Esophagus muscularis mucosa (tissue), 4 donors: ENCODE measurements around the gene ZNF559.

Source experiments
- EP300 ChIP-seq: sonication (generic); formaldehyde crosslinking; IDR thresholded peaks from one replicate; pipeline ENCODE4 v1.6.1; 2017; ENCODE audit warnings: antibody characterized with exemption
- POLR2A ChIP-seq: fragments of 450-650 bp; IDR thresholded peaks from one replicate; pipeline ENCODE4 v1.6.1; 2017; ENCODE audit warnings: antibody characterized with exemption, moderate library complexity, mild to moderate bottlenecking, low read depth
- POLR2AphosphoS5 ChIP-seq, 2 donors: sonication (generic); formaldehyde crosslinking; IDR thresholded peaks; one replicate each; pipeline ENCODE4 v1.6.1; 2017; ENCODE audit warnings: antibody characterized with exemption in 2 of 2
- TF ChIP-seq, protein P1 (sequence below), 3 experiments: fragments of 200-600 bp in 2 of 3; fragments of 450-650 bp in 1 of 3; sonication (generic) in 2 of 3; IDR thresholded peaks; one replicate each; pipeline ENCODE4 v1.5.1; 2017 to 2019; ENCODE audit warnings: antibody characterized with exemption in 3 of 3, mild to moderate bottlenecking in 2 of 3, moderate library complexity in 1 of 3

DNA sequence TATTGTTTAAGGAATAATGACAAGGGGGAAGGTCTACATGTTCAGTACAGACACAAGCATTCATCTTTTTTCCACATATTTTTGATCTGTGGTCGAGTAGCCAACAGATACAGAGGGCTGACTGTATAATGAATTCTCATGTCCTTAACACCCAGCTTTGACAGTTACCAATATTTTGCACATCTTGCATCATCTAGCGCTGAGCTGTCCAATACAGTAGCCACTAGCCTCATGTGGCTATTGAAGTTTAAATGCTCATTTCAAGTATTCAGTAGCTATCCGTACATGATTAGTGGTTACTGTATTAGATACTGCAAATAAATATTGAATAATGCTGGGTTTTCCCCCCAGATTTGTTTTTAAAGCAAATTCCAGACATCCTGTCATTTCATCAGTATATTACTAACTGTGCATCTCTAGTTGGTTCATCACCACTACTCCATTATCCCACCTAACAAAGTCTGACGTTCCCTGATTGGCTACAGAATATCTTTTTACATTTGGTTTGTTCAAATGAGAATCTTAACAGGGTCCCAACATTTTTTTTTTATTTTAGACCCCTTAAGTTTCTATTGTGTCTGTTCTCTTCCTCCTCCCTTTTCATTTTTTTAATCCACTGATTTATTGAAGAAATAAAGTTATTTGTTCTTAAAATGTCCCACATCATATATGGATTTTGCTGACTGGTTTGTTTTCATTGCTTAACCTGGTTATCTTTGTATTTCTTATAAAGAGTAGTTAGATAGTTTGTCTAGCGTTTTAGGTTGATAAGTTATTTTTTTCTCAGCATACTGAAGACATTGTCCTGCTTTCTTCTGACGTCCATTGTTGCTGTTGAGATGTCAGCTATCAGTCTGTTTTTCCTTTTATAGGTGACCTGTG lies 47.0 kb downstream of the ZNF559 start:
- no peak for TF ChIP-seq EP300
- no peak for TF ChIP-seq POLR2A
- TF ChIP-seq, protein P1, sequence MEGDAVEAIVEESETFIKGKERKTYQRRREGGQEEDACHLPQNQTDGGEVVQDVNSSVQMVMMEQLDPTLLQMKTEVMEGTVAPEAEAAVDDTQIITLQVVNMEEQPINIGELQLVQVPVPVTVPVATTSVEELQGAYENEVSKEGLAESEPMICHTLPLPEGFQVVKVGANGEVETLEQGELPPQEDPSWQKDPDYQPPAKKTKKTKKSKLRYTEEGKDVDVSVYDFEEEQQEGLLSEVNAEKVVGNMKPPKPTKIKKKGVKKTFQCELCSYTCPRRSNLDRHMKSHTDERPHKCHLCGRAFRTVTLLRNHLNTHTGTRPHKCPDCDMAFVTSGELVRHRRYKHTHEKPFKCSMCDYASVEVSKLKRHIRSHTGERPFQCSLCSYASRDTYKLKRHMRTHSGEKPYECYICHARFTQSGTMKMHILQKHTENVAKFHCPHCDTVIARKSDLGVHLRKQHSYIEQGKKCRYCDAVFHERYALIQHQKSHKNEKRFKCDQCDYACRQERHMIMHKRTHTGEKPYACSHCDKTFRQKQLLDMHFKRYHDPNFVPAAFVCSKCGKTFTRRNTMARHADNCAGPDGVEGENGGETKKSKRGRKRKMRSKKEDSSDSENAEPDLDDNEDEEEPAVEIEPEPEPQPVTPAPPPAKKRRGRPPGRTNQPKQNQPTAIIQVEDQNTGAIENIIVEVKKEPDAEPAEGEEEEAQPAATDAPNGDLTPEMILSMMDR (IDR thresholded peaks at IDR 0.05): no peak
- TF ChIP-seq POLR2AphosphoS5 (IDR thresholded peaks at IDR 0.05): no peak
